Smooth muscle cell (in vitro differentiated cells): ENCODE data around the gene MTERF4. TPM values are rescaled to one million over a fixed set of nuclear protein-coding genes. Genes with fewer than 3 reads are reported as not detected.

Experiments used
- DNase-seq: peaks from one replicate; lab custom pipeline; 2025; ENCODE audit not compliant: unreplicated experiment; lab: John Stamatoyannopoulos, UW
- H2AFZ ChIP-seq: fragments of 200-600 bp; sonication (generic); 2 replicates; pipeline ENCODE4 v1.6.0; 2016; ENCODE audit warnings: antibody characterized with exemption, low read depth, mild to moderate bottlenecking
- H3F3A ChIP-seq: fragments of 200-600 bp; sonication (generic); 2 replicates; pipeline ENCODE4 v1.6.0; 2017; ENCODE audit warnings: antibody characterized with exemption, low read depth
- H3K27ac ChIP-seq: fragments of 200-600 bp; sonication (generic); 2 replicates; pipeline ENCODE4 v1.5.1; 2016; ENCODE audit warnings: low read depth, mild to moderate bottlenecking
- H3K27me3 ChIP-seq: fragments of 200-600 bp; sonication (generic); 2 replicates; pipeline ENCODE4 v1.6.1; 2016; ENCODE audit warnings: low read depth, mild to moderate bottlenecking
- H3K36me3 ChIP-seq: fragments of 200-600 bp; sonication (generic); 2 replicates; pipeline ENCODE4 v1.5.1; 2016; ENCODE audit warnings: low read depth
- H3K4me1 ChIP-seq: fragments of 200-600 bp; sonication (generic); 2 replicates; pipeline ENCODE4 v1.5.1; 2016; ENCODE audit warnings: low read depth
- H3K4me2 ChIP-seq: fragments of 200-600 bp; sonication (generic); 2 replicates; pipeline ENCODE4 v1.6.0; 2016; ENCODE audit warnings: mild to moderate bottlenecking
- H3K4me3 ChIP-seq: fragments of 200-600 bp; sonication (generic); 2 replicates; pipeline ENCODE4 v1.5.1; 2016; ENCODE audit warnings: mild to moderate bottlenecking
- H3K79me2 ChIP-seq: fragments of 200-600 bp; sonication (generic); 2 replicates; pipeline ENCODE4 v1.6.0; 2016; ENCODE audit warnings: low read depth, mild to moderate bottlenecking
- H3K9ac ChIP-seq: fragments of 200-600 bp; sonication (generic); 2 replicates; pipeline ENCODE4 v1.6.0; 2016; ENCODE audit warnings: low read depth
- H3K9me3 ChIP-seq: fragments of 200-600 bp; sonication (generic); replicated peaks from 2 replicates; pipeline ENCODE4 v1.5.1; 2016; ENCODE audit warnings: low read depth
- H4K20me1 ChIP-seq: fragments of 200-600 bp; sonication (generic); 2 replicates; pipeline ENCODE4 v1.6.0; 2016; ENCODE audit warnings: low read depth
- CTCF ChIP-seq: fragments of 200-600 bp; sonication (generic); IDR thresholded peaks from 2 replicates; pipeline ENCODE4 v1.5.1; 2017; ENCODE audit warnings: borderline replicate concordance, mild to moderate bottlenecking, antibody characterized with exemption; ENCODE audit not compliant: insufficient read depth, poor library complexity, severe bottlenecking
- WGBS: methylation state at CpG from one replicate; pipeline ENCODE4 v1.1.7; 2016; ENCODE audit warnings: low lambda C conversion rate; 5-methylcytosine and 5-hydroxymethylcytosine counted together
- polyA plus RNA-seq: library from polyadenylated mRNA; unstranded; fragments of >200 nt; fragmentation: Nextera tagmentation; extraction: Ambion mirVana; gene quantifications from 2 replicates; pipeline ENCODE4 v1.2.1, GENCODE V29; 2016
- total RNA-seq: library from RNA; depleted of rRNA; stranded (reverse); fragments of >200 nt; gene quantifications from 2 replicates; pipeline ENCODE4 v1.2.3, GENCODE V29; 2014

Gene MTERF4
- total and polyA plus RNA-seq, 2 experiments from 2014 or later, result 13.7 to 27.3 TPM

GRCh38 chr2:241121008-241121407, 18.9 kb upstream of the MTERF4 start:
- Histone ChIP-seq H3K36me3 (no peaks in the 10 kb centered on the region), H2AFZ (no peak overlapping the region)

GRCh38 chr2:241120440-241120839, 18.4 kb upstream of the MTERF4 start:
- Histone ChIP-seq H2AFZ (no peak overlapping the region), H3K27ac (no peak overlapping the region), H3K9me3 (no peaks in the 10 kb centered on the region), H3K9ac (no peak overlapping the region), H3K4me3 (no peak overlapping the region), H3K36me3 (no peaks in the 10 kb centered on the region), H4K20me1 (no peaks in the 10 kb centered on the region), H3K4me1 (no peaks in the 10 kb centered on the region), H3K79me2 (no peaks in the 10 kb centered on the region), H3K27me3 (no peaks in the 10 kb centered on the region), H3K4me2 (no peak overlapping the region), H3F3A (no peaks in the 10 kb centered on the region)
- TF ChIP-seq CTCF, result no peak
- no peak for DNase-seq
- 97% methylated on average over 2 of the region's 2 CpGs for WGBS

More at GRCh38 chr2:241121008-241121407, 18.9 kb upstream of the MTERF4 start:
- Histone ChIP-seq H3K79me2 (no peaks in the 10 kb centered on the region), H3K27me3 (no peaks in the 10 kb centered on the region), H4K20me1 (no peaks in the 10 kb centered on the region), H3K9ac (no peak overlapping the region), H3K4me3 (no peak overlapping the region), H3F3A (no peaks in the 10 kb centered on the region), H3K4me1 (no peaks in the 10 kb centered on the region), H3K27ac (no peak overlapping the region), H3K4me2 (no peak overlapping the region), H3K9me3 (no peaks in the 10 kb centered on the region)
- TF ChIP-seq CTCF, result no peak
- WGBS, result 95% methylated on average over 5 of the region's 5 CpGs
- no peak for DNase-seq

- TF ChIP-seq CTCF, result no peak
- Histone ChIP-seq H4K20me1 (no peaks in the 10 kb centered on the region), H3K27me3 (no peaks in the 10 kb centered on the region), H3K79me2 (no peaks in the 10 kb centered on the region), H3K36me3 (no peaks in the 10 kb centered on the region), H3K4me2 (no peak overlapping the region), H3K4me1 (no peaks in the 10 kb centered on the region), H2AFZ (no peak overlapping the region), H3K9me3 (no peaks in the 10 kb centered on the region), H3F3A (no peaks in the 10 kb centered on the region), H3K27ac (no peak overlapping the region), H3K4me3 (no peak overlapping the region), H3K9ac (no peak overlapping the region)
- no peak for DNase-seq
- 95% methylated on average over 24 of the region's 24 CpGs for WGBS
Observed at GRCh38 chr2:241118737-241119505, 16.8 kb upstream of the MTERF4 start.
